ENCODE data around the gene HOXC9.
A peak's percentile ranks its signal among the peaks of the same experiment; 100 is the strongest.

The HOXC9 gene

DNA sequence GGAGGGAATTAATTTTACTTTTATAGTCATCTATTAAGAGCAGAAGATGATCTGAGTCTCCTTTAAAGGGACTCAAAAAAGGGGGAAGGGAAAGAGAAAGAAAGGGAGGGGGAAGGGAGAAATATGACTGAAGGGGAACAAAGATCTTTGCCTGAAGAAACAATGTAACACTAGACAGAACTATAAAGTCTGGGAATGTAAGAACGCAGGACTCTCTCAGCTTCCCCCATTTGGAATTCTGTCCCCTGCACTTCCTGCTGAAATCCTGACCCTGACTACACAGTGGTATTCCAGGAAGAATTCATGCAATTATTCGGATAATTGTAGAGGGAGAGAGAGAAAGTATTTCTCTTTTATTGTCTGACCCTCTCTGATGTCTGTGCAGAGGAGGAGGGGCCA, 35.6 kb upstream of the HOXC9 start:
- CTCF ChIA-PET, result interaction anchor here (0.6 to 1.5 kb wide), 5 partner anchors 11 to 260 kb away, joined by 3 to 5 read pairs (median 4); no protein-coding TSS in a partner anchor
- Histone ChIP-seq H3K27ac (ENCODE audit: extremely low read depth, low read depth, low read length) (peak overlapping the region; percentile 96), H3K4me3 (ENCODE audit: low read depth, low read length) (no peak overlapping the region), H3K36me3 (ENCODE audit: control insufficient read depth in 2 of 2, insufficient read depth in 1 of 2, low read length in 2 of 2) (peaks cover 0 to 8% of the 10 kb centered on the region in 2 experiments; a peak in 1 of 3 replicates), H3K4me1 (ENCODE audit: control insufficient read depth, insufficient read depth, low read length) (peaks cover 56% of the 10 kb centered on the region), H3K9me3 (ENCODE audit: control insufficient read depth, insufficient read depth, low read depth, low read length) (no peaks in the 10 kb centered on the region)
- POLR2A ChIA-PET, result interaction anchor here (1.3 kb wide), 1 partner anchor 23 kb away, joined by 3 read pairs; no protein-coding TSS in a partner anchor
- TF ChIP-seq, protein P1, sequence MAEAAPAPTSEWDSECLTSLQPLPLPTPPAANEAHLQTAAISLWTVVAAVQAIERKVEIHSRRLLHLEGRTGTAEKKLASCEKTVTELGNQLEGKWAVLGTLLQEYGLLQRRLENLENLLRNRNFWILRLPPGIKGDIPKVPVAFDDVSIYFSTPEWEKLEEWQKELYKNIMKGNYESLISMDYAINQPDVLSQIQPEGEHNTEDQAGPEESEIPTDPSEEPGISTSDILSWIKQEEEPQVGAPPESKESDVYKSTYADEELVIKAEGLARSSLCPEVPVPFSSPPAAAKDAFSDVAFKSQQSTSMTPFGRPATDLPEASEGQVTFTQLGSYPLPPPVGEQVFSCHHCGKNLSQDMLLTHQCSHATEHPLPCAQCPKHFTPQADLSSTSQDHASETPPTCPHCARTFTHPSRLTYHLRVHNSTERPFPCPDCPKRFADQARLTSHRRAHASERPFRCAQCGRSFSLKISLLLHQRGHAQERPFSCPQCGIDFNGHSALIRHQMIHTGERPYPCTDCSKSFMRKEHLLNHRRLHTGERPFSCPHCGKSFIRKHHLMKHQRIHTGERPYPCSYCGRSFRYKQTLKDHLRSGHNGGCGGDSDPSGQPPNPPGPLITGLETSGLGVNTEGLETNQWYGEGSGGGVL (tag by site-specific recombination; IDR thresholded peaks at IDR 0.05), result peak; percentile 53
- TF ChIP-seq ZNF76 (tag by site-specific recombination; IDR thresholded peaks at IDR 0.05; ENCODE audit: borderline replicate concordance, low read depth), result 0 out of 2 replicates have a peak, but pooled peaks have one; percentile 26
- no peak for TF ChIP-seq ZSCAN30 (tag by site-specific recombination; IDR thresholded peaks at IDR 0.05)
- no peak for TF ChIP-seq ZNF48 (tag by site-specific recombination; IDR thresholded peaks at IDR 0.05)
- no peak for TF ChIP-seq ZNF558 (tag by site-specific recombination; IDR thresholded peaks at IDR 0.05)
- TF ChIP-seq ZNF10 (tag by site-specific recombination; IDR thresholded peaks at IDR 0.05), result no peak
- TF ChIP-seq IKZF3 (tag by site-specific recombination; IDR thresholded peaks at IDR 0.05), result peak; percentile 89
- no peak for TF ChIP-seq ZNF146 (tag by site-specific recombination; IDR thresholded peaks at IDR 0.05)
- TF ChIP-seq, protein P2, sequence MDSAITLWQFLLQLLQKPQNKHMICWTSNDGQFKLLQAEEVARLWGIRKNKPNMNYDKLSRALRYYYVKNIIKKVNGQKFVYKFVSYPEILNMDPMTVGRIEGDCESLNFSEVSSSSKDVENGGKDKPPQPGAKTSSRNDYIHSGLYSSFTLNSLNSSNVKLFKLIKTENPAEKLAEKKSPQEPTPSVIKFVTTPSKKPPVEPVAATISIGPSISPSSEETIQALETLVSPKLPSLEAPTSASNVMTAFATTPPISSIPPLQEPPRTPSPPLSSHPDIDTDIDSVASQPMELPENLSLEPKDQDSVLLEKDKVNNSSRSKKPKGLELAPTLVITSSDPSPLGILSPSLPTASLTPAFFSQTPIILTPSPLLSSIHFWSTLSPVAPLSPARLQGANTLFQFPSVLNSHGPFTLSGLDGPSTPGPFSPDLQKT (IDR thresholded peaks at IDR 0.05; ENCODE audit: borderline replicate concordance, low read depth, low read length), result no peak
- TF ChIP-seq, protein P3, sequence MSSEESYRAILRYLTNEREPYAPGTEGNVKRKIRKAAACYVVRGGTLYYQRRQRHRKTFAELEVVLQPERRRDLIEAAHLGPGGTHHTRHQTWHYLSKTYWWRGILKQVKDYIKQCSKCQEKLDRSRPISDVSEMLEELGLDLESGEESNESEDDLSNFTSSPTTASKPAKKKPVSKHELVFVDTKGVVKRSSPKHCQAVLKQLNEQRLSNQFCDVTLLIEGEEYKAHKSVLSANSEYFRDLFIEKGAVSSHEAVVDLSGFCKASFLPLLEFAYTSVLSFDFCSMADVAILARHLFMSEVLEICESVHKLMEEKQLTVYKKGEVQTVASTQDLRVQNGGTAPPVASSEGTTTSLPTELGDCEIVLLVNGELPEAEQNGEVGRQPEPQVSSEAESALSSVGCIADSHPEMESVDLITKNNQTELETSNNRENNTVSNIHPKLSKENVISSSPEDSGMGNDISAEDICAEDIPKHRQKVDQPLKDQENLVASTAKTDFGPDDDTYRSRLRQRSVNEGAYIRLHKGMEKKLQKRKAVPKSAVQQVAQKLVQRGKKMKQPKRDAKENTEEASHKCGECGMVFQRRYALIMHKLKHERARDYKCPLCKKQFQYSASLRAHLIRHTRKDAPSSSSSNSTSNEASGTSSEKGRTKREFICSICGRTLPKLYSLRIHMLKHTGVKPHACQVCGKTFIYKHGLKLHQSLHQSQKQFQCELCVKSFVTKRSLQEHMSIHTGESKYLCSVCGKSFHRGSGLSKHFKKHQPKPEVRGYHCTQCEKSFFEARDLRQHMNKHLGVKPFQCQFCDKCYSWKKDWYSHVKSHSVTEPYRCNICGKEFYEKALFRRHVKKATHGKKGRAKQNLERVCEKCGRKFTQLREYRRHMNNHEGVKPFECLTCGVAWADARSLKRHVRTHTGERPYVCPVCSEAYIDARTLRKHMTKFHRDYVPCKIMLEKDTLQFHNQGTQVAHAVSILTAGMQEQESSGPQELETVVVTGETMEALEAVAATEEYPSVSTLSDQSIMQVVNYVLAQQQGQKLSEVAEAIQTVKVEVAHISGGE (tag by site-specific recombination; conservative IDR thresholded peaks at IDR 0.05; ENCODE audit: low read depth), result peak; percentile 67
- TF ChIP-seq ZNF785 (tag by site-specific recombination; IDR thresholded peaks at IDR 0.05), result no peak
- TF ChIP-seq SP7 (tag by site-specific recombination; IDR thresholded peaks at IDR 0.05), result 0 out of 2 replicates have a peak, but pooled peaks have one; percentile 10
- TF ChIP-seq KLF7 (tag by site-specific recombination; IDR thresholded peaks at IDR 0.05; ENCODE audit: borderline replicate concordance), result 0 out of 2 replicates have a peak, but pooled peaks have one; percentile 56
- TF ChIP-seq, protein P4, sequence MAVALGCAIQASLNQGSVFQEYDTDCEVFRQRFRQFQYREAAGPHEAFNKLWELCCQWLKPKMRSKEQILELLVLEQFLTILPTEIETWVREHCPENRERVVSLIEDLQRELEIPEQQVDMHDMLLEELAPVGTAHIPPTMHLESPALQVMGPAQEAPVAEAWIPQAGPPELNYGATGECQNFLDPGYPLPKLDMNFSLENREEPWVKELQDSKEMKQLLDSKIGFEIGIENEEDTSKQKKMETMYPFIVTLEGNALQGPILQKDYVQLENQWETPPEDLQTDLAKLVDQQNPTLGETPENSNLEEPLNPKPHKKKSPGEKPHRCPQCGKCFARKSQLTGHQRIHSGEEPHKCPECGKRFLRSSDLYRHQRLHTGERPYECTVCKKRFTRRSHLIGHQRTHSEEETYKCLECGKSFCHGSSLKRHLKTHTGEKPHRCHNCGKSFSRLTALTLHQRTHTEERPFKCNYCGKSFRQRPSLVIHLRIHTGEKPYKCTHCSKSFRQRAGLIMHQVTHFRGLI (tag by site-specific recombination; IDR thresholded peaks at IDR 0.05), result no peak
- TF ChIP-seq EGR2 (tag by site-specific recombination; IDR thresholded peaks at IDR 0.05; ENCODE audit: low read depth), result no peak
- TF ChIP-seq, protein P5, sequence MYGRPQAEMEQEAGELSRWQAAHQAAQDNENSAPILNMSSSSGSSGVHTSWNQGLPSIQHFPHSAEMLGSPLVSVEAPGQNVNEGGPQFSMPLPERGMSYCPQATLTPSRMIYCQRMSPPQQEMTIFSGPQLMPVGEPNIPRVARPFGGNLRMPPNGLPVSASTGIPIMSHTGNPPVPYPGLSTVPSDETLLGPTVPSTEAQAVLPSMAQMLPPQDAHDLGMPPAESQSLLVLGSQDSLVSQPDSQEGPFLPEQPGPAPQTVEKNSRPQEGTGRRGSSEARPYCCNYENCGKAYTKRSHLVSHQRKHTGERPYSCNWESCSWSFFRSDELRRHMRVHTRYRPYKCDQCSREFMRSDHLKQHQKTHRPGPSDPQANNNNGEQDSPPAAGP (tag by site-specific recombination; IDR thresholded peaks at IDR 0.05), result no peak
- TF ChIP-seq ZNF394 (tag by site-specific recombination; IDR thresholded peaks at IDR 0.05; ENCODE audit: borderline replicate concordance), result peak; percentile 31; the same call in 1 of the 2 replicates
- TF ChIP-seq, protein P6, sequence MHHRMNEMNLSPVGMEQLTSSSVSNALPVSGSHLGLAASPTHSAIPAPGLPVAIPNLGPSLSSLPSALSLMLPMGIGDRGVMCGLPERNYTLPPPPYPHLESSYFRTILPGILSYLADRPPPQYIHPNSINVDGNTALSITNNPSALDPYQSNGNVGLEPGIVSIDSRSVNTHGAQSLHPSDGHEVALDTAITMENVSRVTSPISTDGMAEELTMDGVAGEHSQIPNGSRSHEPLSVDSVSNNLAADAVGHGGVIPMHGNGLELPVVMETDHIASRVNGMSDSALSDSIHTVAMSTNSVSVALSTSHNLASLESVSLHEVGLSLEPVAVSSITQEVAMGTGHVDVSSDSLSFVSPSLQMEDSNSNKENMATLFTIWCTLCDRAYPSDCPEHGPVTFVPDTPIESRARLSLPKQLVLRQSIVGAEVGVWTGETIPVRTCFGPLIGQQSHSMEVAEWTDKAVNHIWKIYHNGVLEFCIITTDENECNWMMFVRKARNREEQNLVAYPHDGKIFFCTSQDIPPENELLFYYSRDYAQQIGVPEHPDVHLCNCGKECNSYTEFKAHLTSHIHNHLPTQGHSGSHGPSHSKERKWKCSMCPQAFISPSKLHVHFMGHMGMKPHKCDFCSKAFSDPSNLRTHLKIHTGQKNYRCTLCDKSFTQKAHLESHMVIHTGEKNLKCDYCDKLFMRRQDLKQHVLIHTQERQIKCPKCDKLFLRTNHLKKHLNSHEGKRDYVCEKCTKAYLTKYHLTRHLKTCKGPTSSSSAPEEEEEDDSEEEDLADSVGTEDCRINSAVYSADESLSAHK (tag by site-specific recombination; IDR thresholded peaks at IDR 0.05), result peak; percentile 24; the same call in 1 of the 2 replicates
- TF ChIP-seq, protein P7, sequence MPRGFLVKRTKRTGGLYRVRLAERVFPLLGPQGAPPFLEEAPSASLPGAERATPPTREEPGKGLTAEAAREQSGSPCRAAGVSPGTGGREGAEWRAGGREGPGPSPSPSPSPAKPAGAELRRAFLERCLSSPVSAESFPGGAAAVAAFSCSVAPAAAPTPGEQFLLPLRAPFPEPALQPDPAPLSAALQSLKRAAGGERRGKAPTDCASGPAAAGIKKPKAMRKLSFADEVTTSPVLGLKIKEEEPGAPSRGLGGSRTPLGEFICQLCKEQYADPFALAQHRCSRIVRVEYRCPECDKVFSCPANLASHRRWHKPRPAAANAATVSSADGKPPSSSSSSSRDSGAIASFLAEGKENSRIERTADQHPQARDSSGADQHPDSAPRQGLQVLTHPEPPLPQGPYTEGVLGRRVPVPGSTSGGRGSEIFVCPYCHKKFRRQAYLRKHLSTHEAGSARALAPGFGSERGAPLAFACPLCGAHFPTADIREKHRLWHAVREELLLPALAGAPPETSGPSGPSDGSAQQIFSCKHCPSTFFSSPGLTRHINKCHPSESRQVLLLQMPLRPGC (tag by site-specific recombination; IDR thresholded peaks at IDR 0.05), result peak; percentile 22; the same call in 1 of the 2 replicates
- TF ChIP-seq ZNF366 (tag by site-specific recombination; conservative IDR thresholded peaks at IDR 0.05), result 0 out of 2 replicates have a peak, but pooled peaks have one; percentile 36
- no peak for TF ChIP-seq ZNF561 (tag by site-specific recombination; IDR thresholded peaks at IDR 0.05; ENCODE audit: borderline replicate concordance)
- 0 out of 2 replicates have a peak, but pooled peaks have one; percentile 39 for TF ChIP-seq ZNF843 (tag by site-specific recombination; IDR thresholded peaks at IDR 0.05)
- peak; percentile 29 for TF ChIP-seq ZNF335 (tag by site-specific recombination; conservative IDR thresholded peaks at IDR 0.05)
- no peak for TF ChIP-seq FEZF1 (tag by site-specific recombination; IDR thresholded peaks at IDR 0.05)

Measured in HEK293 (cell line).